K562 (cell line): ENCODE measurements around the gene BSDC1.
A peak's percentile ranks its signal among the peaks of the same experiment; 100 is the strongest.

ENCODE experiments used
- ARID1B ChIP-seq: fragments of 450-650 bp; IDR thresholded peaks from 2 replicates; pipeline ENCODE4 v1.6.1; 2016; ENCODE audit warnings: antibody characterized with exemption, mild to moderate bottlenecking, inconsistent platforms
- CAMTA2 ChIP-seq: fragments of 250-450 bp; sonication (Bioruptor Pico); conservative IDR thresholded peaks from 2 replicates; pipeline ENCODE4 v1.5.1; 2022
- HOXB6 ChIP-seq: fragments of 250-450 bp; sonication (Bioruptor Pico); IDR thresholded peaks from 2 replicates; pipeline ENCODE4 v1.5.1; 2022; ENCODE audit warnings: mild to moderate bottlenecking, borderline replicate concordance
- NR2C2 ChIP-seq, 2 experiments: fragments of 200-800 bp in 1 of 2; sonication (Bioruptor generic) in 1 of 2; sonication (generic) in 1 of 2; formaldehyde crosslinking in 1 of 2; IDR thresholded peaks; 2 replicates each; pipeline versions ENCODE4 v1.6.1 to v1.8.0; 2016 to 2022; ENCODE audit warnings: mild to moderate bottlenecking in 1 of 2, missing compliant biosample characterization in 1 of 2, missing genetic modification characterization in 1 of 2, missing genetic modification reagents in 1 of 2
- PTBP1 ChIP-seq: fragments of 200-400 bp; formaldehyde crosslinking; IDR thresholded peaks from 2 replicates; pipeline ENCODE4 v1.6.1; 2017; ENCODE audit warnings: low read depth, low read length

- no peak for TF ChIP-seq PTBP1
- no peak for TF ChIP-seq CAMTA2 (CRISPR knock-in tag)
- TF ChIP-seq NR2C2 (CRISPR knock-in tag; IDR thresholded peaks at IDR 0.05), result peak; percentile 98
- peak; percentile 100 for TF ChIP-seq NR2C2 (tag; IDR thresholded peaks at IDR 0.05)
- no peak for TF ChIP-seq HOXB6 (CRISPR knock-in tag)
- TF ChIP-seq ARID1B, result peak; percentile 48; the same call in 1 of the 2 replicates
These were observed at the start of gene BSDC1 for GRCh38 chr1:32394141-32394889.
